Measurements from ENCODE around the gene ZNF283.
"Not testable (repeated sequence)": the region's sequence is repeated elsewhere in the genome, so short reads cannot be mapped to it uniquely, and the experiment has no call there.

Gene ZNF283

GRCh38 chr19:43798546-43799409, 28.3 kb upstream of the ZNF283 start:
- in situ Hi-C loops (cut with MboI; ENCODE audit: low sequenced_read_pairs), result no loop called here

DNA sequence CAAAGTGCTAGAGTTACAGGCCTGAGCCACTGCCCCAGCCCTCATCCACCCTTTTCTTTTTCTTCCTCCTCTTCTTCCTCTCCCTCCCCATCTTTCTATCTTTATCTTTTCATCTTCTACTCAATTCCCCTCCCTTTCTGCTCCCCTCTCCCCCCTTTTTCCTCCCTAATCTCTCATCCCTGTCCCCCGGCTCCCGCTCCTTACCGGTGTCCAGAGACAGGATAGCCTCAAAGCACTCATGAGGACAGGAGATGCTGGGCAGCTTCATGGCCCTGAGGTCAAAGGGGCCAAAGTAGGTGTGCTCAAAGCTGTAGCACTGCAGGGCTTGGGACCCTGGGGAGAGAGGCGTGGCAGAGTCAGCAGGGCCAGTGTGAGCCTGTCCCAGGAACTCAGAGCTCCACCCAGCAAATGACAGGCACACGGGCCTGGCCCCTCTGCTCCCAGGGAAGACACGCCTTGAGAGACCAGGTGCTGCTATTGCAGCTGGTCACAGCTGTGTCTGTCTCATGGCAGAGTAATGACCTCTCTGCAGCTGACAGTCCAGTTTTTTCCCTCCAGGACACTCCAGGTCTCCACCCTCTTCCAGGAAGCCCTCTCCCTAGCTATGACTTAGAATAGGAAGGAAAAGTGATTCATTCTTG, 27.5 kb upstream of the ZNF283 start:
- in situ Hi-C loops (cut with MboI; ENCODE audit: low sequenced_read_pairs), result no loop called here

- in situ Hi-C loops (cut with MboI; ENCODE audit: low sequenced_read_pairs), result no loop called here
Observed at GRCh38 chr19:43802216-43802951, 24.7 kb upstream of the ZNF283 start, which contains the start of gene LYPD5. LYPD5 (minus strand) TSS chr19:43802447; CDS start chr19:43802380, 67 bp downstream.

GRCh38 chr19:43804432-43804831, 22.7 kb upstream of the ZNF283 start:
- in situ Hi-C loops (cut with MboI; ENCODE audit: low sequenced_read_pairs), result no loop called here

- in situ Hi-C loops (cut with MboI; ENCODE audit: low sequenced_read_pairs), result not testable (repeated sequence)
Observed at GRCh38 chr19:43806401-43806800, 20.7 kb upstream of the ZNF283 start.

DNA sequence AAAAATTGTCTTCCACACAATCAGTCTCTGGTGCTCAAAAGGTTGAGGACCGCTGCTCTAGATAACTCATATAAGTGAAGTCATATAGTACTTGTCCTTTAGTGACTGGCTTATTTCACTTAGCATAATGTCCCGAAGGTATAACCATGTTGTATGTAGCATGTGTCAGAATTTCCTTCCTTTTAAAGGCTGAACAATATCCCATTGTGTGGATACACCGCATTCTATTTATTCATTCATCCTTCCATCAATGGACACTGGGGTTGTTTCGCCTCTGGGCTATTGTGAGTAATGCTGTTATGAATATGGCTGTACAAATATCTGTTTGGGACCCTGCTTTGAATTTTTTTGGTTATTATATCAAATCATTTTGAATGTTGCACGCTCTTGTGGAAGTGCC, 20.3 kb upstream of the ZNF283 start:
- in situ Hi-C loops (cut with MboI; ENCODE audit: low sequenced_read_pairs), result no loop called here

DNA sequence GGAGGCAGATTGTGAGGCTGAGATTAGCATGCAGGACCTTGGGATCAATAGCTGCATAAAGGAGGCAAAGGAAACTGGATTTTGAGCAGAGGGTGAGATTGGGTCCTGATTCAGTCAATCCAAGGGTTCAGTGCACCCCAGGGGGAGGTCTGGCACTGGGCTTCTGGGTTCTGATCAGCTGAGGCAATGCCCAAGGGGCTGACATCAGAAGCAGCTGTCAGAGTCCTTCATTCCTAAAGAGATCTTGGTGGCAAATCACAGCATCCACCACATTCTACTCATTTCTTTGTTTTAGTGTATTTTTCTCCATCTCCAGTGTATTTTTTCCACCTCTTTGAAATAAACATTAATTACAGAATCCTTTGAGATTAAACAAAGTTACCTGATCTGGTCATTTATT, 19.5 kb upstream of the ZNF283 start:
- in situ Hi-C loops (cut with MboI; ENCODE audit: low sequenced_read_pairs), result no loop called here

DNA sequence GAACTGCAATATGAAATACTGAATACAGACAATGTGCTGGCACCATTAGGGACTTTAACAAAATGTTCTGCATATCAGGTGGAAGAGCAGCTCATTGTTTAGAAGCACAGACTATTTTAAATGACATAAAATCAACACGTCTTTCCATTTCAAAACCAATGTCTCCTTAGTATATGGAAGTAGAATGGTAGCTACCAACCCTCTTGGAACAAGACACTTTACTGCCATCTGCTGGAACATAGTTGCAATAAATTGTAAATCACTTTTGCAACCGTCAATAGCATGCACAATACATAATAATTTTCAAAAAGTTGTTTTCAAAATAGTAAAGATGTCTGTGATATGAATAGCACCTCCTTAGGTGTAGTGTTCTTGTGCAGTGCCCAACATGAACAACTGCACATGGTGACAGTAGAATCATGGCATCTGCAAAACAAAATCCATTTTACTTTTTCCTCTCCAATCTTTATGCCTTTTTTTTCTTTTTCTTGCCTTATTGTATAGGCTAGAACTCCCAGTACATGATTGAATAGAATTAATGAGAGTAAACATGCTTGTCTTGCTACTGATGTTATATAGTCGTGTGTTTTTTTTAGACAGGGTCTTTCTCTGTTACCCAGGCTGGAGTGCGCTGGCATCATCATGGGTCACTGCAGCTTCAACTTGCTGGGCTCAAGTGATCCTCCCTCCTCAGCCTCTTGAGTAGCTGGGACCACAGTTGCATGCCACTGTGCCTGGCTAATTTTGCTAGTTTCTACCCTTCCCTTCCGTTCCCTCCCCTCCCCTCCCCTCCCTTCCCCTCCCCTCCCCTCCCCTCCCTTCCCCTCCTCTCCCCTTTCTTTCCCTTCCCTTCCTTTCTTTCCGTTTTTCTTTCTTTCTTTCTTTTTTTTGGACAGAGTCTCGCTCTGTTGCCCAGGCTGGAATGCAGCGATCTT, 17.1 kb upstream of the ZNF283 start:
- in situ Hi-C loops (cut with MboI; ENCODE audit: low sequenced_read_pairs), result no loop called here

DNA sequence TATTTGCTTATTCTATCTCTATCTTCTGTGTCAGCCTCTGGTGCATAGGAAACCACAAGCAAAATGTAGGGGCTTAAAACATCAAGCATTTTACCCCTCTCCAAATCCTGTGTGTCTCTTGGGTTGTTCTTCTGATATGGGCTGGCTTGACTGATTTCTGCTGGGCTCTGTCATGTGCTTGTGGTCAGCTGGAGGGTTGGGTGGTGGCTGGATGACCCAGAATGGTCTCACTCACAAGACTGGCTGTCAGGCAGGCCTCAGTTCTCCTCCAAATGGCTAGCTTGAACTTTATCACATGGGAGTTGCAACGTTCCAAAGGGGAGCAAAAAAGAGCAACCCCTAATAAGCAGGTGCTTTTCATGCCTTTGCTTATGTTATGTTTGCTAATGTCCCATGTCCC, 15.3 kb upstream of the ZNF283 start:
- in situ Hi-C loops (cut with MboI; ENCODE audit: low sequenced_read_pairs), result no loop called here

- in situ Hi-C loops (cut with MboI; ENCODE audit: low sequenced_read_pairs), result no loop called here
Observed at GRCh38 chr19:43812259-43812658, 14.9 kb upstream of the ZNF283 start.

- in situ Hi-C loops (cut with MboI; ENCODE audit: low sequenced_read_pairs), result no loop called here
Observed at GRCh38 chr19:43812688-43813087, 14.4 kb upstream of the ZNF283 start.

GRCh38 chr19:43814663-43815352, 12.3 kb upstream of the ZNF283 start:
- in situ Hi-C loops (cut with MboI; ENCODE audit: low sequenced_read_pairs), result no loop called here

DNA sequence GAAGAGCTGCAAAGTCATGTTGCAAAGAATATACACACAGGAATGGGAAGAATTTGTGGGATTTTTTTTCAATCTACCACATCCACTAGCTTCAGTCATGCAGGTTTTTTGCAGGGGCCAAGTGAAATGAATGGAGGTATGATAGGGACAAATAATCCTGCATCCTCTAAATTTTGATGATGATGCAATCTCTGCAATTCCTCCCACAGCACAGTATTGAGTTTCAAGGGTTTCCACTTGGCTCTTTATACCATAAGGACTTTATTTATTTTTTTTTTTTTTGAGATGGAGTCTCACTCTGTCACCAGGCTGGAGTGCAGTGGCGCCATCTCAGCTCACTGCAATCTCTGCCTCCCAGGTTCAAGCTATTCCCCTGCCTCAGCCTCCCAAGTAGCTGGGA, 9.7 kb upstream of the ZNF283 start:
- in situ Hi-C loops (cut with MboI; ENCODE audit: low sequenced_read_pairs), result not testable (repeated sequence)

- in situ Hi-C loops (cut with MboI; ENCODE audit: low sequenced_read_pairs), result no loop called here
Observed at GRCh38 chr19:43818500-43818899, 8.6 kb upstream of the ZNF283 start.

GRCh38 chr19:43820098-43820883, 6.8 kb upstream of the ZNF283 start:
- in situ Hi-C loops (cut with MboI; ENCODE audit: low sequenced_read_pairs), result no loop called here

- in situ Hi-C loops (cut with MboI; ENCODE audit: low sequenced_read_pairs), result no loop called here
Observed at GRCh38 chr19:43820884-43821215, 6.3 kb upstream of the ZNF283 start.

DNA sequence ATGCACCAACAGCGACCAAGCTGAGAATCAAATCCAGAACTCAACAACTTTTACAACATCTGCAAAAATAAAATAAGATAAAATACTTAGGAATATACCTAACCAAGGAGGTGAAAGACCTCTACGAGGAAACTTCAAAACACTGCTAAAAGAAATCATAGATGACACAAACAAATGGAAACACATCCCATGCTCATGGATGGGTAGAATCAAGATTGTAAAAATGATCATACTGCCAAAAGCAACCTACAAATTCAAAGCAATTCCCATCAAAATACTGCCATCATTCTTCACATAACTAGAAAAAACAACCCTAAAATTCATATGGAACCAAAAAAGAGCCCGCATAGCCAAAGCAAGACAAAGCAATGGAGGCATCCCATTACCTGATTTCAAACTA, 3.3 kb upstream of the ZNF283 start:
- in situ Hi-C loops (cut with MboI; ENCODE audit: low sequenced_read_pairs), result not testable (repeated sequence)

- in situ Hi-C loops (cut with MboI; ENCODE audit: low sequenced_read_pairs), result not testable (repeated sequence)
Observed at GRCh38 chr19:43824572-43824971, 2.5 kb upstream of the ZNF283 start.

- in situ Hi-C loops (cut with MboI; ENCODE audit: low sequenced_read_pairs), result no loop called here
Observed at GRCh38 chr19:43839139-43839538, 12.0 kb downstream of the ZNF283 start.

Measured in hTERT RPE-1 (cell line).